DND-41 (cell line): Measurements from ENCODE around the gene SLC25A4.

Source experiments
- EZH2 ChIP-seq: IDR thresholded peaks from 3 replicates; pipeline ENCODE4 v1.6.1; 2012; ENCODE audit warnings: borderline replicate concordance, low read depth, mild to moderate bottlenecking, moderate library complexity, low read length, inconsistent platforms; ENCODE audit not compliant: severe bottlenecking
- TF ChIP-seq, protein P1 (sequence below): IDR thresholded peaks from 2 replicates; pipeline ENCODE4 v1.5.1; 2012; ENCODE audit warnings: borderline replicate concordance, low read length, moderate library complexity, mild to moderate bottlenecking; ENCODE audit not compliant: poor library complexity, severe bottlenecking; ENCODE audit errors: extremely low read depth

DNA sequence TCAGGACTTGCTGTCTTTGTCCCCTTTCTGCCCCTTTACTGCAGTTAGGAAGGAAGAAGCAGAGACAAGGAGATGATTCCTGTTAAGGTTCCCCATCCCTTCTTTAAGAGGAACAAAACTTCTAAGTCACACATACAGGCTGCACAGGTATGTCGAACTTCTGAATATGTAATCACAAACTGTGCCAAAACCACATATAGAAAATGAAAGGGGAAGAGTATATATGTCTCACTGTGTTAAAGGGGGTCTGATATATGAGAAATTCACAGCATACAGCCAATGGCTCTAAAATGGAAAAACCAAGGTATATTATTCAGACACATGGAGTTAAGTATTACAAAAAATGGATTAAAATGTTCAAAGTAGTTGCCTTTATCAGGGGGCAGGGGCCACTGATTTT lies 49.0 kb downstream of the SLC25A4 start:
- TF ChIP-seq, protein P1, sequence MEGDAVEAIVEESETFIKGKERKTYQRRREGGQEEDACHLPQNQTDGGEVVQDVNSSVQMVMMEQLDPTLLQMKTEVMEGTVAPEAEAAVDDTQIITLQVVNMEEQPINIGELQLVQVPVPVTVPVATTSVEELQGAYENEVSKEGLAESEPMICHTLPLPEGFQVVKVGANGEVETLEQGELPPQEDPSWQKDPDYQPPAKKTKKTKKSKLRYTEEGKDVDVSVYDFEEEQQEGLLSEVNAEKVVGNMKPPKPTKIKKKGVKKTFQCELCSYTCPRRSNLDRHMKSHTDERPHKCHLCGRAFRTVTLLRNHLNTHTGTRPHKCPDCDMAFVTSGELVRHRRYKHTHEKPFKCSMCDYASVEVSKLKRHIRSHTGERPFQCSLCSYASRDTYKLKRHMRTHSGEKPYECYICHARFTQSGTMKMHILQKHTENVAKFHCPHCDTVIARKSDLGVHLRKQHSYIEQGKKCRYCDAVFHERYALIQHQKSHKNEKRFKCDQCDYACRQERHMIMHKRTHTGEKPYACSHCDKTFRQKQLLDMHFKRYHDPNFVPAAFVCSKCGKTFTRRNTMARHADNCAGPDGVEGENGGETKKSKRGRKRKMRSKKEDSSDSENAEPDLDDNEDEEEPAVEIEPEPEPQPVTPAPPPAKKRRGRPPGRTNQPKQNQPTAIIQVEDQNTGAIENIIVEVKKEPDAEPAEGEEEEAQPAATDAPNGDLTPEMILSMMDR, result no peak
- TF ChIP-seq EZH2, result no peak
